Tibial nerve (tissue), 4 donors: ENCODE measurements around the gene NAP1L1. TPM values are rescaled to one million over a fixed set of nuclear protein-coding genes. Genes with fewer than 3 reads are reported as not detected.

ENCODE experiments used
- DNase-seq, 2 donors: peaks; one replicate each; pipeline ENCODE4 v3.0.0-alpha.2; 2019; ENCODE audit warnings: low spot score in 2 of 2
- H3K27ac ChIP-seq, 4 donors: fragments of 200-600 bp; sonication (generic) in 3 of 4; one replicate each; pipeline ENCODE4 v1.5.1; 2017 to 2019; ENCODE audit warnings: mild to moderate bottlenecking in 1 of 4
- H3K27me3 ChIP-seq, 2 donors: fragments of 200-600 bp; sonication (generic) in 1 of 2; one replicate each; pipeline versions ENCODE4 v1.5.1 to v1.6.0; 2017 to 2019
- H3K36me3 ChIP-seq, 3 donors: fragments of 200-600 bp; sonication (generic); one replicate each; pipeline ENCODE4 v1.5.1; 2018 to 2019
- H3K4me1 ChIP-seq, 4 donors: fragments of 200-600 bp; sonication (generic) in 3 of 4; one replicate each; pipeline ENCODE4 v1.5.1; 2017 to 2019
- H3K4me3 ChIP-seq, 4 donors: fragments of 200-600 bp; sonication (generic) in 3 of 4; one replicate each; pipeline ENCODE4 v1.5.1; 2017 to 2019; ENCODE audit warnings: mild to moderate bottlenecking in 1 of 4, moderate library complexity in 1 of 4
- H3K9me3 ChIP-seq, 4 donors: fragments of 200-600 bp; sonication (generic) in 3 of 4; one replicate each; pipeline ENCODE4 v1.5.1; 2017 to 2019
- CTCF ChIP-seq, 5 experiments: fragments of 200-600 bp in 3 of 5; fragments of 450-650 bp in 2 of 5; sonication (generic) in 3 of 5; IDR thresholded peaks; one replicate each; pipeline ENCODE4 v1.5.1; 2016 to 2019; ENCODE audit warnings: antibody characterized with exemption in 5 of 5, mild to moderate bottlenecking in 3 of 5, moderate library complexity in 2 of 5
- EP300 ChIP-seq, 2 donors: sonication (generic); formaldehyde crosslinking; IDR thresholded peaks; one replicate each; pipeline ENCODE4 v1.6.1; 2017; ENCODE audit warnings: antibody characterized with exemption in 2 of 2, mild to moderate bottlenecking in 1 of 2
- POLR2A ChIP-seq, 2 donors: fragments of 450-650 bp; IDR thresholded peaks; one replicate each; pipeline ENCODE4 v1.6.1; 2017; ENCODE audit warnings: antibody characterized with exemption in 2 of 2, mild to moderate bottlenecking in 2 of 2, moderate library complexity in 2 of 2
- WGBS, 2 donors: methylation state at CpG; one replicate each; pipeline ENCODE4 v1.1.5; 2018; 5-methylcytosine and 5-hydroxymethylcytosine counted together
- total RNA-seq, 4 donors: library from RNA; depleted of rRNA; stranded (reverse); fragments of >200 nt; gene quantifications; one replicate each; pipeline ENCODE4 v1.1.0, GENCODE V29; 2016

NAP1L1 gene
- total RNA-seq, 4 donors from 2014 or later, result 325 to 541 (median 390) TPM

- H3K9me3 ChIP-seq, result no peaks in the 10 kb centered on the region
- H3K36me3 ChIP-seq, result no peaks in the 10 kb centered on the region
- TF ChIP-seq POLR2A (IDR thresholded peaks at IDR 0.05), result no peak
- TF ChIP-seq CTCF (IDR thresholded peaks at IDR 0.05), result no peak
- no peak for TF ChIP-seq EP300 (IDR thresholded peaks at IDR 0.05)
- peaks cover 0 to 34% (median 5%) of the 10 kb centered on the region in 4 donors for H3K4me1 ChIP-seq
- no peak overlapping the region for H3K27ac ChIP-seq
- no peaks in the 10 kb centered on the region for H3K27me3 ChIP-seq
- no peak for DNase-seq
- WGBS, 2 donors, result 75 to 77% methylated on average over 3 of the region's 3 CpGs
- no peak overlapping the region for H3K4me3 ChIP-seq
Observed at GRCh38 chr12:76035045-76035444, 49.4 kb downstream of the NAP1L1 start.

- 71 to 79% methylated on average over 5 of the region's 5 CpGs for WGBS, 2 donors
- Histone ChIP-seq H3K36me3 (no peaks in the 10 kb centered on the region), H3K9me3 (no peaks in the 10 kb centered on the region), H3K4me1 (peaks cover 0 to 46% (median 5%) of the 10 kb centered on the region in 4 donors), H3K27me3 (no peaks in the 10 kb centered on the region), H3K27ac (peak overlapping the region in 3 of 4 donors; percentile 90 to 98 (median 96)), H3K4me3 (peak overlapping the region in 2 of 4 donors; percentile 71 to 95)
- no peak for DNase-seq
- no peak for TF ChIP-seq EP300 (IDR thresholded peaks at IDR 0.05)
- TF ChIP-seq CTCF (IDR thresholded peaks at IDR 0.05), result no peak
- no peak for TF ChIP-seq POLR2A (IDR thresholded peaks at IDR 0.05)
Observed at GRCh38 chr12:76033081-76034011, 51.1 kb downstream of the NAP1L1 start.

GRCh38 chr12:76032043-76032981 lies 52.2 kb downstream of the NAP1L1 start:
- H3K36me3 ChIP-seq, result no peaks in the 10 kb centered on the region
- TF ChIP-seq EP300 (IDR thresholded peaks at IDR 0.05) (no peak), POLR2A (IDR thresholded peaks at IDR 0.05) (no peak), CTCF (IDR thresholded peaks at IDR 0.05) (no peak)
- 8 to 10% methylated on average over 48 to 56 of the region's 58 CpGs for WGBS, 2 donors
- H3K4me3 ChIP-seq, result peak overlapping the region; percentile 50 to 95 (median 76)
- peaks cover 0 to 44% (median 6%) of the 10 kb centered on the region in 4 donors for H3K4me1 ChIP-seq
- H3K27me3 ChIP-seq, result no peaks in the 10 kb centered on the region
- DNase-seq, result peak in 1 of 2 donors; percentile 44
- H3K27ac ChIP-seq, result peak overlapping the region; percentile 81 to 98 (median 93)
- no peaks in the 10 kb centered on the region for H3K9me3 ChIP-seq

GRCh38 chr12:76031414-76032042 lies 53.0 kb downstream of the NAP1L1 start, which contains the start of gene PHLDA1:
Gene PHLDA1 (minus strand): TSS chr12:76031776.
- Histone ChIP-seq H3K36me3 (no peaks in the 10 kb centered on the region), H3K27me3 (no peaks in the 10 kb centered on the region), H3K27ac (peak within 1 kb of the TSS; percentile 81 to 98 (median 93)), H3K4me1 (peaks cover 0 to 44% (median 6%) of the 10 kb centered on the region in 4 donors), H3K9me3 (no peaks in the 10 kb centered on the region), H3K4me3 (peak within 1 kb of the TSS; percentile 50 to 95 (median 76))
- WGBS, 2 donors, result 0% methylated on average over 17 to 44 of the region's 67 CpGs
- TF ChIP-seq POLR2A (IDR thresholded peaks at IDR 0.05) (peak; percentile 83 to 90), EP300 (IDR thresholded peaks at IDR 0.05) (peak; percentile 58 to 92), CTCF (IDR thresholded peaks at IDR 0.05) (peak; percentile 56 to 93 (median 70))
- peak; percentile 83 for DNase-seq
